Measurements from ENCODE around the gene BCL6. TPM values are rescaled to one million over a fixed set of nuclear protein-coding genes. Genes with fewer than 3 reads are reported as not detected.

BCL6 gene
- total RNA-seq, 1 donor from 2014 or later: 106 TPM

DNA sequence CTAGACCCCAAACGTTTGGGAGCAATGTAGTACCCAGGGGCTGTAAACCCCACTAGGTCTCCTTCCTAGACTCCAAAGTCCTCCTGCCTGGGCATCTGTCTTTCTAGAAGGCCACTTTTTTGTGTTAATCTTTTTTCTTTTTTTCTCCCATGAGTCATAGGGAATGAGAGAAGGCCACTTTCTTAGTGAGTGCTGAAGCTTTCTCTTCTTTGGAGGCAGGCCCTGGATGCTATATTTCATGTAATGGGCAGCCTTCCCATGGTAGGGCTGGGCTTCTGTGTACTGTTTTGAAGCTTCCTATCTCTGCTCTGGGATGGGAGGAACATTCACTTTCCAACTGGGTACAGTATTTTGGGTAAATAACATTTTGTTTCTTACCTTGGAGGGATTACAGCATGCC, 27.7 kb downstream of the BCL6 start:
- no peak for ATAC-seq

DNA sequence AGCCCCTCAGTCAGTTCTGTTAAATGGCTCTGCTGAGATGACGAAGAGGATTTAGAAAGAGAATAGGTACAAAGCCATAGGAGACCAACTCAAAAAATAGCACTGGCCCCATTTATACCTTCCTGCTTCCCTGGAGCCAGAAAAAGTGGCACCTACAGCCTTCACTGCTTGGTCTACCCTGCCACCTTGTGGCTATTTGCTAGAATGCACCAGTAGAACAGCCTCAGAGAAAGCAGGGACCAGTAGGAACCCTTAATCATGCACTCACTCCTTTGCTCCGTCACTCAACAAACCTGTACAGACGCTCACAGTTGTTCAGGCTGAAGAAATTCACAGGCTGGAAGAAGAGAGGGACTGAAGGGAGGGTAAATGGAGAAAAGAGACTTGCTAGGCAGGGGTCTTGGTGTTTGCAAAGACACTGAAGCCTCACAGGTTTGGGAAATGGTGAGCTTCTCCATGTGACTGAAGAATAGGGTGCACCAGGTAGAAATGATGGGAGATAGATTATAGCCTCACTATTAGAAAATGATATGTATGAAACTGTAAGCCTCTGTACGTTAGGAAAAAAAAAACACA, 30.8 kb downstream of the BCL6 start:
- Histone ChIP-seq H3K4me3 (no peak overlapping the region), H3K4me1 (no peaks in the 10 kb centered on the region), H3K27me3 (no peaks in the 10 kb centered on the region), H3K27ac (no peak overlapping the region), H3K9me3 (no peaks in the 10 kb centered on the region), H3K36me3 (no peaks in the 10 kb centered on the region)
- TF ChIP-seq, protein P1, sequence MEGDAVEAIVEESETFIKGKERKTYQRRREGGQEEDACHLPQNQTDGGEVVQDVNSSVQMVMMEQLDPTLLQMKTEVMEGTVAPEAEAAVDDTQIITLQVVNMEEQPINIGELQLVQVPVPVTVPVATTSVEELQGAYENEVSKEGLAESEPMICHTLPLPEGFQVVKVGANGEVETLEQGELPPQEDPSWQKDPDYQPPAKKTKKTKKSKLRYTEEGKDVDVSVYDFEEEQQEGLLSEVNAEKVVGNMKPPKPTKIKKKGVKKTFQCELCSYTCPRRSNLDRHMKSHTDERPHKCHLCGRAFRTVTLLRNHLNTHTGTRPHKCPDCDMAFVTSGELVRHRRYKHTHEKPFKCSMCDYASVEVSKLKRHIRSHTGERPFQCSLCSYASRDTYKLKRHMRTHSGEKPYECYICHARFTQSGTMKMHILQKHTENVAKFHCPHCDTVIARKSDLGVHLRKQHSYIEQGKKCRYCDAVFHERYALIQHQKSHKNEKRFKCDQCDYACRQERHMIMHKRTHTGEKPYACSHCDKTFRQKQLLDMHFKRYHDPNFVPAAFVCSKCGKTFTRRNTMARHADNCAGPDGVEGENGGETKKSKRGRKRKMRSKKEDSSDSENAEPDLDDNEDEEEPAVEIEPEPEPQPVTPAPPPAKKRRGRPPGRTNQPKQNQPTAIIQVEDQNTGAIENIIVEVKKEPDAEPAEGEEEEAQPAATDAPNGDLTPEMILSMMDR (IDR thresholded peaks at IDR 0.05): peak; percentile 95
- ATAC-seq: peak; percentile 97
- DNase-seq: no peak
- intact Hi-C loops (cut with DNase I): no loop called here

More for the DNA sequence above, 27.7 kb downstream of the BCL6 start:
- H3K27ac ChIP-seq: no peak overlapping the region
- TF ChIP-seq, protein P1 (IDR thresholded peaks at IDR 0.05): no peak
- H3K27me3 ChIP-seq: no peaks in the 10 kb centered on the region
- intact Hi-C loops (cut with DNase I): no loop called here
- peaks cover 23% of the 10 kb centered on the region for H3K36me3 ChIP-seq
- H3K9me3 ChIP-seq: no peaks in the 10 kb centered on the region
- H3K4me1 ChIP-seq: no peaks in the 10 kb centered on the region
- DNase-seq: no peak
- no peak overlapping the region for H3K4me3 ChIP-seq

DNA sequence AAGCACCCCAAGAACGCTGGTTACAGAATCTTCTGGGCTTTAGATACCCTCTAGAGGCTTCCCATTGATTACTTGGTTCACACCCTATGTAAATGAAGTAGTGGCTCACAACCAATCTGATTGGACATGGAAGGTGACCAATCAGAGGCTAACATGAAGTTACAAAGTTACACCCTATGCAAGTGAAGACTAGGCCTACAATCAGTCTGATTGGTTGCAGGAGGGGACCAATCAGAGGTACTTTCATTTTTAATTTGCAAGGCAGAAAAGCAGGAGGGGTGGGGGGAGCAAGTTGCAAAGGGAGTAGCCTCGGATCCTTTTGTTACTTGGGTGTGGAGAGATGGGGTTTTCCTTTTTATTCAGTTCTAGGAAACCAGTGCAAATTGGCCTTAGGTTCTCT, 31.8 kb downstream of the BCL6 start:
- DNase-seq (no peak), ATAC-seq (peak; percentile 62)
- TF ChIP-seq, protein P1 (IDR thresholded peaks at IDR 0.05): no peak
- Histone ChIP-seq H3K4me3 (no peak overlapping the region), H3K27me3 (no peaks in the 10 kb centered on the region), H3K27ac (no peak overlapping the region), H3K36me3 (no peaks in the 10 kb centered on the region), H3K9me3 (no peaks in the 10 kb centered on the region), H3K4me1 (no peaks in the 10 kb centered on the region)
- intact Hi-C loops (cut with DNase I): no loop called here

DNA sequence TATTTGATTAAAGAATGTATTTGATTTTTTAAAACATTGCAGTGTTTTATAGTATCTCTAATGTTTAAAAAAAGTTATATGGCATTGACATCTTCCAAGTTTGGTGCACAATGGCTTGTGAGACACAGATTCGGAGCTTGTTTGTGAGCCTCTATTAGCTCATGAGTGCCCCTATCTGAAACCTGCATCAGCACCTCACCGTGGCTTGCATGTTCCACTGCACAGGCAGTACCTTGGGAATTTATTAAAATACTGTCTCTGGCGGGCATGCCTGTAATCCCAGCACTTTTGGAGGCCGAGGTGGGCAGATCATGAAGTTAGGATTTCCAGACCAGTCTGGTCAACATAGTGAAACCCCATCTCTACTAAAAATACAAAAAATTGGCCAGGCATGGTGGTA, 36.1 kb downstream of the BCL6 start:
- intact Hi-C loops (cut with DNase I): no loop called here
- Histone ChIP-seq H3K27ac (no peak overlapping the region), H3K9me3 (no peaks in the 10 kb centered on the region), H3K4me3 (no peak overlapping the region), H3K4me1 (no peaks in the 10 kb centered on the region), H3K36me3 (no peaks in the 10 kb centered on the region), H3K27me3 (no peaks in the 10 kb centered on the region)
- ATAC-seq (no peak), DNase-seq (no peak)
- TF ChIP-seq, protein P1 (IDR thresholded peaks at IDR 0.05): no peak

DNA sequence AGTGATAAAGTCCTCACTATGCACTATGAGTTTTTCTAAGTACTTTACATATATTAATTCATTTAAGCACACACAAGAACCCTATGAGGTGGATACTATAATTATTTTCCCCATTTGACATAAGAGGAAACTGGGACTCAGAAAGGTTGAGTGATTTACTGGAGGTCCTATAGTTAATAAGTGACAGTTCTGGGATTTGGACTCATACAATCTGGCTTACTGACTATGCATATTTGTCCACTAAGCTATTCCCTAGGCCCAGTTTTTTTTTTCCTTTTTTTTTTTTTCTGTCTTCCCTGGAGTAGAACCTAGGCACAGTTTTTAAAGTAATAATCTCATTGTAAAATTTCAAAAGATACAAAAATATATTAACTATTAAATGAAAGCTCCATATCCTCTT, 36.6 kb downstream of the BCL6 start:
- intact Hi-C loops (cut with DNase I): no loop called here
- Histone ChIP-seq H3K4me1 (no peaks in the 10 kb centered on the region), H3K36me3 (no peaks in the 10 kb centered on the region), H3K9me3 (no peaks in the 10 kb centered on the region), H3K4me3 (no peak overlapping the region), H3K27ac (no peak overlapping the region), H3K27me3 (no peaks in the 10 kb centered on the region)
- DNase-seq (no peak), ATAC-seq (no peak)
- TF ChIP-seq, protein P1 (IDR thresholded peaks at IDR 0.05): no peak

DNA sequence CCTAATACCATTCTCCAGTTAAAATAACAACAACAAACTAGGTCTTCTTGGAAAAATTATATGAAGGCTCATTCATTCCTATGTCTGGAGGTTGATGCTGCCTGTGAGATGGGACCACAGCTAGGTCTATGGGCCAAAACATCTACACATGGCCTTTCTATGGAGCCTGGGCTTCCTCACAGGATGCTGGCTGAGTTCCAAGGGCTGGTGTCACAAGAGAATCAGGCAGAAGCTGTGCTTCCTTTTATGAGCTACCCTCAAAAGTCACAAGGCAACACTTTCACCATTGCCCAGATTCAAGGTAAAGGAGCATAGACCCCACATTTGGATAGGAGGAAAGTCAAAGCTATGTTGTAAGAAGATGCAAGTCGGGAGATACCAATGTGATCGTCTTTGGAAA, 38.3 kb downstream of the BCL6 start:
- Histone ChIP-seq H3K27ac (no peak overlapping the region), H3K9me3 (no peaks in the 10 kb centered on the region), H3K4me3 (no peak overlapping the region), H3K27me3 (no peaks in the 10 kb centered on the region), H3K4me1 (no peaks in the 10 kb centered on the region), H3K36me3 (no peaks in the 10 kb centered on the region)
- intact Hi-C loops (cut with DNase I): no loop called here
- TF ChIP-seq, protein P1 (IDR thresholded peaks at IDR 0.05): no peak
- peak; percentile 69 for ATAC-seq
- DNase-seq: no peak

Data from upper lobe of right lung (tissue), 1 donor.